Prostate gland (tissue), 2 donors: ENCODE measurements around the gene SMYD2. TPM values are rescaled to one million over a fixed set of nuclear protein-coding genes. Genes with fewer than 3 reads are reported as not detected.

Experiments used
- DNase-seq: peaks from one replicate; pipeline ENCODE4 v3.0.0-alpha.2; 2019; ENCODE audit warnings: low spot score
- H3K27ac ChIP-seq, 2 donors: fragments of 200-600 bp; sonication (generic); 2 replicates each; pipeline ENCODE4 v1.5.1; 2017 to 2019
- H3K27me3 ChIP-seq: fragments of 200-600 bp; sonication (generic); replicated peaks from 2 replicates; pipeline ENCODE4 v1.5.1; 2019; ENCODE audit not compliant: insufficient read depth
- H3K36me3 ChIP-seq, 2 donors: fragments of 200-600 bp; sonication (generic); 1 replicate in 1 of 2; 2 replicates in 1 of 2; pipeline versions ENCODE4 v1.5.1 to v1.8.1; 2017 to 2019
- H3K4me1 ChIP-seq: fragments of 200-600 bp; sonication (generic); replicated peaks from 2 replicates; pipeline ENCODE4 v1.5.1; 2019
- H3K4me3 ChIP-seq, 2 donors: fragments of 200-600 bp; sonication (generic); 2 replicates each; pipeline ENCODE4 v1.5.1; 2017 to 2019
- H3K9me3 ChIP-seq: fragments of 200-600 bp; sonication (generic); 2 replicates; pipeline ENCODE4 v1.5.1; 2017
- POLR2A ChIP-seq: fragments of 450-650 bp; IDR thresholded peaks from one replicate; pipeline ENCODE4 v1.6.1; 2016; ENCODE audit warnings: antibody characterized with exemption, mild to moderate bottlenecking
- POLR2AphosphoS5 ChIP-seq: sonication (generic); formaldehyde crosslinking; IDR thresholded peaks from one replicate; pipeline ENCODE4 v1.6.1; 2017; ENCODE audit warnings: antibody characterized with exemption
- WGBS: methylation state at CpG from one replicate; pipeline ENCODE4 v1.1.5; 2018; 5-methylcytosine and 5-hydroxymethylcytosine counted together
- intact Hi-C: fragments of 100-400 bp; cut with DNase I; formaldehyde crosslinking; loops from one replicate; pipeline ENCODE4 v1.14.2; 2022
- total RNA-seq, 2 donors: library from RNA; depleted of rRNA; stranded (reverse); fragments of >200 nt; gene quantifications; one replicate each; pipeline ENCODE4 v1.1.0, GENCODE V29; 2016
- TF ChIP-seq, protein P1 (sequence below), 4 experiments: fragments of 200-600 bp in 2 of 4; fragments of 450-650 bp in 2 of 4; sonication (generic) in 2 of 4; IDR thresholded peaks; 1 replicate in 3 of 4; 2 replicates in 1 of 4; pipeline ENCODE4 v1.5.1; 2016 to 2019; ENCODE audit warnings: antibody characterized with exemption in 4 of 4, mild to moderate bottlenecking in 2 of 4, moderate library complexity in 2 of 4

SMYD2 gene
- total RNA-seq, 2 donors from 2014 or later = 18.6 to 50.4 TPM

DNA sequence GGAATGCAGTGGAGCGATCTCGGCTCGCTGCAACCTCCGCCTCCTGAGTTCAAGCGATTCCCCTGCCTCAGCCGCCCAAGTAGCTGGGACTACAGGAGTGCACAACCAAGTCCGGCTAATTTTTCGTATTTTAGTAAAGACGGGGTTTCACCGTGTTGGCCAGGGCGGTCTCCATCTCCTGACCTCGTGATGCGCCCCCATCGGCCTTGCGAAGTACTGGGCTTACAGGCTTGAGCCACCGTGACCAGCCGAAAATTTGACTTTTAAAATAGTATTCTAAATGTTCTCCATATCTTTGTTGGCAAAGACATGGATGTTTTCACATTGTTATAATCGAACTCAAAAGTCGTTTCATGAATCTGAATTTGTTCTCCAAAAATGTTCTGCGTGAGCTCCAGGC lies 36.7 kb upstream of the SMYD2 start:
- no peak for DNase-seq
- Histone ChIP-seq H3K27me3 (no peaks in the 10 kb centered on the region), H3K4me1 (no peaks in the 10 kb centered on the region), H3K36me3 (no peaks in the 10 kb centered on the region), H3K4me3 (no peak overlapping the region), H3K9me3 (no peaks in the 10 kb centered on the region), H3K27ac (no peak overlapping the region)
- TF ChIP-seq POLR2AphosphoS5 = no peak
- TF ChIP-seq, protein P1, sequence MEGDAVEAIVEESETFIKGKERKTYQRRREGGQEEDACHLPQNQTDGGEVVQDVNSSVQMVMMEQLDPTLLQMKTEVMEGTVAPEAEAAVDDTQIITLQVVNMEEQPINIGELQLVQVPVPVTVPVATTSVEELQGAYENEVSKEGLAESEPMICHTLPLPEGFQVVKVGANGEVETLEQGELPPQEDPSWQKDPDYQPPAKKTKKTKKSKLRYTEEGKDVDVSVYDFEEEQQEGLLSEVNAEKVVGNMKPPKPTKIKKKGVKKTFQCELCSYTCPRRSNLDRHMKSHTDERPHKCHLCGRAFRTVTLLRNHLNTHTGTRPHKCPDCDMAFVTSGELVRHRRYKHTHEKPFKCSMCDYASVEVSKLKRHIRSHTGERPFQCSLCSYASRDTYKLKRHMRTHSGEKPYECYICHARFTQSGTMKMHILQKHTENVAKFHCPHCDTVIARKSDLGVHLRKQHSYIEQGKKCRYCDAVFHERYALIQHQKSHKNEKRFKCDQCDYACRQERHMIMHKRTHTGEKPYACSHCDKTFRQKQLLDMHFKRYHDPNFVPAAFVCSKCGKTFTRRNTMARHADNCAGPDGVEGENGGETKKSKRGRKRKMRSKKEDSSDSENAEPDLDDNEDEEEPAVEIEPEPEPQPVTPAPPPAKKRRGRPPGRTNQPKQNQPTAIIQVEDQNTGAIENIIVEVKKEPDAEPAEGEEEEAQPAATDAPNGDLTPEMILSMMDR (IDR thresholded peaks at IDR 0.05) = no peak
- no peak for TF ChIP-seq POLR2A
- intact Hi-C loops = no loop called here
- WGBS = 96% methylated on average over 20 of the region's 20 CpGs

DNA sequence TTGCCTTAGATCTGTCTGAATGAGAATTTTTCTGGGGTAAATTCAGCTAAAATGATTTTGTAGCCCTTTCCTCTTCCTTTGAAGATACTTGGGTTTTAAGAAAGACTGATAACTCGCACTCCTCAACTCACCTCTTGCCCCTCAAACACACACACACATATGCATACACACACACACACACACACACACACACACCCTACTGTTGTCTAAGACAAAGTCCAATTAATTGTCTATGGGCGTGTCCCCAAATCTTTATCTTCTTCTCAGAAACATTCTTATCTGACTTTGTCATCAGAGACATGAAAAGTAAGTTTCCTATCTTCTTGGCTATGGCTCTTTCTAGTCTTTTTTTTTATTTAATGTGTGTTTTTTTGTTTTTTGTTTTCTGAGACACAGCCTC lies 36.1 kb upstream of the SMYD2 start:
- no peak for DNase-seq
- Histone ChIP-seq H3K27me3 (no peaks in the 10 kb centered on the region), H3K36me3 (no peaks in the 10 kb centered on the region), H3K4me1 (no peaks in the 10 kb centered on the region), H3K9me3 (no peaks in the 10 kb centered on the region), H3K27ac (no peak overlapping the region), H3K4me3 (no peak overlapping the region)
- 84% methylated on average over 2 of the region's 2 CpGs for WGBS
- intact Hi-C loops = no loop called here
- TF ChIP-seq POLR2AphosphoS5 (no peak), POLR2A (no peak)
- TF ChIP-seq, protein P1 (IDR thresholded peaks at IDR 0.05) = no peak

DNA sequence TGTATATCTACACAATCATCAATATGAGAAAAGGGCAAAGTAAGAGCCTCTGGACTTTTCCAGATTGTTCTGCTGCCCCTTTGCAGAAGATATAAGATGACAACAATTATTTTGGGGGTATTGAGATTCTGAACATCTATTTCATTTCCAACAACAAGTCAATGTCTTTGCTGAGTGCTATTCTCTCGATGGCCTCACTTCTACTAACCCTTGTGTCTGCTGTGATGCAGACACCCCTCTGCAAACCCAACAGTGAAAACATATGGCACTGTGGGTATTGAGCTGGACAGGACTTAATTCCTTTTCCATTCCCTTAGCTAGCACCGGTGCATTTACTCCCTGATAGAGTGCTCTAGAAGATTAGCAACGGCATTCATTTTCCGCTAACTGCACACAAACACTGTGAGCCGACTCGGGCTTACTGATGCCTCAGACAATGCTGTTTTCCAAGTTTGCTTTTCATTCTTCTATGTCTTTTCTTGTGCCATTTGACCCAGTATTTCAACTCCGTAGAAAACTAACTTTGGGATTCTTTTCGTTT lies 33.4 kb upstream of the SMYD2 start:
- Histone ChIP-seq H3K4me1 (no peaks in the 10 kb centered on the region), H3K36me3 (no peaks in the 10 kb centered on the region), H3K4me3 (no peak overlapping the region), H3K27ac (no peak overlapping the region), H3K9me3 (no peaks in the 10 kb centered on the region), H3K27me3 (no peaks in the 10 kb centered on the region)
- TF ChIP-seq POLR2A (no peak), POLR2AphosphoS5 (no peak)
- TF ChIP-seq, protein P1 (IDR thresholded peaks at IDR 0.05) = no peak
- intact Hi-C loops = no loop called here
- WGBS = 85% methylated on average over 8 of the region's 8 CpGs
- no peak for DNase-seq

DNA sequence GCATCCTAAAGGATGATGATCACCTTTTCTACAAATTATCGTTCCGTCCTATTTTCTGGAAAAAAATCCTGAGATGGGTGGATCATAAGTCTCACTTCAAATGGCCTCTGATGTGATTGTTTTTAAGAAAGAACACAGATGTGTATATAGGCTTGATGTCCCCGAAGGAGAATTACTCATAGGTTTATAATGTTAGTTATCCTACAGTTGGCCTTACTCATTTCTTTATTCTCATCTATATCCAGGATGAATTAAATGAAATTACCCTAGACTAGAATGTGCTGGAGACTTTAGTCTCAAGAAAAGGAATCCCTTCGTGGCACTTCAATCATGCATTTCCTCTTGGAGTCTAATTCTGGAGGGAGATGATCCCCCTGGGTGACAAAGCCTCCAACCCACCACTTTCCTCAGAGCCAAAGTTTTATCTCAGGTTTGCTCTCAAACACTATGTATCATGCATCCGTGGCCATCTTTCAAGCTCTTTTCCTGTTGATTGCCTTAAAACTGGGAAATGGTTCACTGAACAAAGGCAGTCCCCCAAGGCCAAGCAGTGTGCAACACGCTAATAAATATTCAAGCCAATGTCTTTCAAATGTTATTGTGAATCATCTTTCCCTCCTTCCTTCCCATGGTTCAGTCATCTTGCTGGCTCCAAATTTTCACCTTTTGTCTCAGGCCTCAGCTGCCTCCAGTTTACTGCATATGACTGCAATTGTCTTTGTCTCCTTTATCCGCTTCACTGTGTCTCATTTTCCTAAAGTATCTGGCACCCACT lies 32.5 kb upstream of the SMYD2 start:
- Histone ChIP-seq H3K36me3 (no peaks in the 10 kb centered on the region), H3K9me3 (no peaks in the 10 kb centered on the region), H3K27me3 (no peaks in the 10 kb centered on the region), H3K4me3 (no peak overlapping the region), H3K4me1 (no peaks in the 10 kb centered on the region), H3K27ac (no peak overlapping the region)
- WGBS = 88% methylated on average over 7 of the region's 7 CpGs
- TF ChIP-seq POLR2A (no peak), POLR2AphosphoS5 (no peak)
- TF ChIP-seq, protein P1 (IDR thresholded peaks at IDR 0.05) = no peak
- intact Hi-C loops = no loop called here
- DNase-seq = no peak

DNA sequence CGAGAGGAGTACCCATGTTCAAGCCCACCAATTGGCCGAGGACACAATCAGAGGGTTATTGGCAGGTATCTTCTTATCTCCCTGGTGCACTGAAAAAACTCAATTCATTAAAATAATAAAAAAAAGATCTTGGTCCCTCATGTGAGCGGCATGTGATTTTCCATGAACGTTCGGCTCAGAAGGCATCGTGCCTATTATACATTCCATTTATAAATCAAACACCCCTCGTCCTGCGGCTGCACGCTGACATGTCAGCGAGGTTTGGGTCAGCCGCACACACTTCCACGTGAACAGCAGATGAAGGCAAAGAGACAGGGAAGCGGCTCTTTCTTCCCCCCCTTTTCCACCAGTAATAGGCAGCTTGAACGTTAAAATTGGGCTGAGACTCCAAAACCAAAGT lies 31.3 kb upstream of the SMYD2 start:
- no peak overlapping the region for H3K27ac ChIP-seq
- TF ChIP-seq, protein P1 (IDR thresholded peaks at IDR 0.05) = no peak
- 95% methylated on average over 14 of the region's 14 CpGs for WGBS
- no peak overlapping the region for H3K4me3 ChIP-seq
- no peaks in the 10 kb centered on the region for H3K27me3 ChIP-seq
- no peaks in the 10 kb centered on the region for H3K9me3 ChIP-seq
- intact Hi-C loops = no loop called here
- DNase-seq = no peak
- H3K4me1 ChIP-seq = no peaks in the 10 kb centered on the region
- no peaks in the 10 kb centered on the region for H3K36me3 ChIP-seq
